GM18873 (cell line): ENCODE data around the gene MRPL37.

ENCODE experiments used
- ATAC-seq: cut with Tn5 transposase; IDR thresholded peaks from one replicate; pipeline ENCODE4 v1.9.1; 2021; ENCODE audit warnings: mild to moderate bottlenecking, moderate library complexity, moderate number of reproducible peaks; ENCODE audit not compliant: unreplicated experiment, low FRiP score

The MRPL37 gene

DNA sequence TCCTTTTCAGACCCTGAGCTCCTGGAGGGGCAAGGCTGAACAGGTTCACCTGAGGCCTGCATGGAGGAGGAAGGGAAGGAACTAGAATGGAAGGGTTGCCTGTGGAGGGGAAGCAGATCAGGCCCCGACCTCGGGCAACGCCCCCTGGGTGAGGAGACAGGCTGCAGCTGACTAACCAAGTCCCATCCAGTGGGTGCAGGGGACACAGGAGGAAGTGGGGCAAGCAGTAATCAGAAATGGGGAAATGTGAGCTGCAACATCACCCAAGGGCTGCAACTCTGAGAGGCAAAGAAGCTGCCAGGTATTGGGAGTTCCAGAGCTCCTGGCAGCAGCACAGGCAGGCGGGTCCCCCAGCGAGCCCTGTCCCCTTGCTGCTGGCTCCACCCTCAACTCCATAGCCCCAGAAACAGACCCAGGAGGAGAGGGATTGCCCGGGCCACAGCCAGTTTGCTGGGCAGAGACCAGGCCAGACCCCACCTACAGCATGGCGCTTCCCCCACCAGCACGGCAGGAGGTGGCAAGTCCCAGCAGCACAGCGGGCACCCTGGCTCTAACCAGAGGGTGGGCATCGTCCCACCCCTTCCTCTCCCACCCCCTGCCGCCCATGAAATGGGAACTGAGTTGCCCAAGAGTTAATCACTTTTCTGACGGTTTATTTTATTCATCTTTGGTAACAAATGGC is 38.5 kb downstream of the MRPL37 start:
- ATAC-seq: no peak

DNA sequence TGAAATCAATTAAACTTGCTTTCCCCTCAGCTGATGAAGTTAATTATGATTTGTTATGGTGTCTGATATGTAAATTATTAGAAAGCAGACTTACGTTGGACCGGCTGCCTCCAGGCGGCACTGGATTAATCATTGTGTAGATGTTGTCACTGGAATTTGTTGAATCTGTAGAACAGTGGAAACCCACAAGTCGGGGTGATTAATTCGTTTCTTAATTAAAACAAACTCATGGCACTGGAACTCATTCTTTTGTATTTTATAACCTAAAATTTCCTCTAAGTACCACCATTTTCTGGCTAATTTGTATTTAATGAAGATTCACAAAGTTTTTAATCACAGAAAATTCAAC is 39.0 kb downstream of the MRPL37 start:
- no peak for ATAC-seq

DNA sequence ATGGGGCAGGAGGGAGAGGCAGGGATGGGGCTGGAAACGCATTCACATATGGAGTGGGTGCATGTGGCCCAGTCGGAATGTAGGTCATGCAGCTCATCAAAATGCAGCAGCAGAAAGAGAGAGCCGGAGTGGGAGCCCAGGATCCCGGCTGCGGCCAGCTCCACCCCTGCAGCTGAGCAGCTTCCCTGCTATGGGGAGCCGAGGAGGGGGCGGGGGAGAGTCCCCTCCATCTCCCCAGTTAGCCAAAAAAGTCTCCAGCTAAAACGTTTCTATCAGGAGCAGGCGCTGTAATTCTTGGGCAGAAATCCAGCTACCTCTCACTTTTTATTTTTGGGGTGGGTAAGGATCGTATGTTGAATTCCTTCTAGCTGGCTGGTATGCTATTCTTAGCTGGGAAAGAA is 39.7 kb downstream of the MRPL37 start:
- ATAC-seq: no peak

DNA sequence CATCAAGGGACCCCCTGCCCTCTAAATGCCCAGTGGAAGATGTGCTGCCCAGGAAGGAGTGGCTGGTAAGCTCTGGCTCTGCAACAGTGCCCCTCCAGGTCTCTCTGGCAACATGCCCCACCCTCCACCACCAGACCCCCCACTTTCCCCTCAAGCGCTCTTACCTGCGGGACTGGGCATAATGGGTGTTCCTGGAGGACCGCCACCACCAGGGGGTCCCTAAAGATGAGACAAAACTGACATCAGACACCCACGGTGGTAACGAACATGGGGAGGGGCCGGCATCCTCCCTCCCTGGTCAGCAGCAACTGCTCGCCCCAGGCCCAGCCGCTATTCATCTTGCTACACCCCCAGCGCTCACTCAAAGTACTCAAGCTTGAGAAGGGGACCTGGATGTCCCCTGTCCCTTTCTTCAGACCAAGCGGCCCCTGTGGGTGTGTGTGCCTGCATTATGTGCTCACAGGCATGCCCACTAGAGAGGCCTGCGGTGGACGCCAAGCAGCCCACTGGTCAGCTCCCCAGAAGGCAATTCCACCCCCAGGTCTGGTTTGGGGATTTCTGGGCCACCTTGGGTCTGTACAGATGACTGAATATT is 40.9 kb downstream of the MRPL37 start:
- no peak for ATAC-seq

DNA sequence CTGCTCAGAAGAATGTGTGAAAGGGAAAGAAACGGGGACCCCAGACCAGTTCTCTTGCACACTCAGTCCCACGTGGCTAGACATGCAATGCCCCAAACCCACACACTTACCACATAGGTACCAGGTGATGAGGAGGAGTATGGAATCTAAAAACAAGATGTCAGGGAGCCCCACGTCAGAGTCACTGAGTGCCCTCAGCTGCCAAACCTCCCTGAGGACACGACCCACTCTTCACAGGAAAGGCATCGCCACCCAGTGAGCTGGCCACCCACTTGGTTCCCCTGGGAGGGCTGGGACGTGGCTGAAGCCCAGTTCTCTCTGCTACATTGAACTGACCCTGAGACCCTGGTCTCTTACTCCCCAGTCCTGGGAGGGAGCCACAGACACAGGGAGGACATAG is 41.4 kb downstream of the MRPL37 start:
- no peak for ATAC-seq

DNA sequence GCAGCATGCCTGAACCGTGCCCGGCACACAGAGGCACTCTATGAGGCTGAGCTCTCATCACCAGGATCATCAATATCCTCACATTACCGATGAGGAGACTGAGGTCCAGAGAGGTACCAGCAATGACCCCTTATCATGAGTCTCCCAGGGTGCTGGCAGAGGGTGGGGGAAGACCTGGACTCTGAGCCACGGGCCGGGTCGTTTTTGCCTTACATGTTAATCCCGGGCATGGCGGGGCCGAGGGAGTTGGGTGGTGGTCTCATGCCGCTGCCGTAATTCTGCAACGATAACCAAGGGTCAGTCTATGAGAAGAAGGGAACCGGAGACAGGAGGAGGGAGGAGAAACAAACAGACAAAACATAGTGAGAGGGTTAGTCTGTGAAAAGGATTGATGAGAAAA is 43.1 kb downstream of the MRPL37 start:
- no peak for ATAC-seq

DNA sequence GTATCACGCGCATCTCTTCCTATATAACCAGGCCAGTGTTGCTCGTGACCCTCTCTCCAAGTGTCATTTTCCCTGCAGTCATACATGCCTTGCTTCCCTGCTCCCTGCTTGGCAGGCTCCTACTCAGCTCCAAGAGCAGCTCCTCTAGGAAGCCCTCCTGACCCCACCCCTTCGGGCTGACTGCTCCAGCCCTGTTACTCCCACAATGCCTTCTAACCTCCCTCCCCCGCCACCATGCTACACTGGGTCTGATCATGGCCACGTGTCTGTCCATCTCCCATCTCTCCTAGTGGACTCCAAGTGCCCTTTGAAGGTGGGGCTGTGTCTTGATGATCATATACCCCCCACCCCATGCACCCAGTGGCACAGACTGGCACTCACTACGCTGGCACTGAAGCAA is 44.7 kb downstream of the MRPL37 start:
- no peak for ATAC-seq

DNA sequence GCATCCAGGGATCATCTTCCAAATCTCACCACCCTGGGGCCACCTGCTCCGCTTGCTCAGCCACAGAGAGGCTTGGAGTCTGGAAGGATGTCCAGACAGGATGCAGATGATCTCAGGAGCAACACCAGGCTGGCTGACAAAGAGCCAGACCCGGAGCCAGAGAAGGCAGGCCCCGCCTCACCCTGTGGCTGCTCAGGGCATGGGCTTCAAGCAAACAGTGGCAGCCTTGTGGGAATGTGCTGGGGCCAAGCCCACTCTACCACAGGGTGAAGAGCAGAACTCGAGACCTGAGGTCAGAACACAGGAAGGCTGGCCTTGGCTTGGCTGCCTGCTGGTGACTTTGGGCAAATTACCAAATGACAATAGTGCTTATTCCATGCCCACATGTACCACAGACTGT is 45.5 kb downstream of the MRPL37 start:
- no peak for ATAC-seq

DNA sequence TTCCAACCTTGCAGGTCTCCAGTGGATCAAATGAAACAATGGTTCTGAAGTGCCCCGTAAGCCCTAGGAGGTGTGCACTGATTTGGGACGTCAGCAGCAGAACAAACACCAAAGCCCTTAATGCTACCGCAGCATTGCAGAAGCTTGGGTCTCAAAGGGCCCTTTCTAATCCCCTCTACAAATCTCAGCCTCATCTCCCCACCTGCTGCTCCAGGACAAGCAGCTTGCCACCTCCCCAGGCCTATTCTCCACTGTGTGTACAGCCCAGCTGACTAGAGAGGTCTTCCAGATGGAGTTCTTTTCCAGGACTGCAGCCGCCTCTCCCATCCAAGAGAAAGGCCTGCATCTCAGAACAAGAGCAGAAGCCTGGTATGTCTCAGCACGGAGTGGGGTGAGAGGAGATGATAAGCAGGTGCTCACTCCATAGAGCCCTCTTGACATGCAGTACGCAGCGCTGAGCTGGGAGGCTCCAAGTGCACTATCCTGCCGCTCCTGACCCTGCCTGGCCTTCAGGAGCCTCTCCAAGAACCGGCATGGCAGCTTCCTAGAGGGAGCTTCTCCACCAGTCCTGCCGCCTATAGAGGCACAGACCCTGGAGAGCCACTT is 46.3 kb downstream of the MRPL37 start:
- ATAC-seq: no peak

DNA sequence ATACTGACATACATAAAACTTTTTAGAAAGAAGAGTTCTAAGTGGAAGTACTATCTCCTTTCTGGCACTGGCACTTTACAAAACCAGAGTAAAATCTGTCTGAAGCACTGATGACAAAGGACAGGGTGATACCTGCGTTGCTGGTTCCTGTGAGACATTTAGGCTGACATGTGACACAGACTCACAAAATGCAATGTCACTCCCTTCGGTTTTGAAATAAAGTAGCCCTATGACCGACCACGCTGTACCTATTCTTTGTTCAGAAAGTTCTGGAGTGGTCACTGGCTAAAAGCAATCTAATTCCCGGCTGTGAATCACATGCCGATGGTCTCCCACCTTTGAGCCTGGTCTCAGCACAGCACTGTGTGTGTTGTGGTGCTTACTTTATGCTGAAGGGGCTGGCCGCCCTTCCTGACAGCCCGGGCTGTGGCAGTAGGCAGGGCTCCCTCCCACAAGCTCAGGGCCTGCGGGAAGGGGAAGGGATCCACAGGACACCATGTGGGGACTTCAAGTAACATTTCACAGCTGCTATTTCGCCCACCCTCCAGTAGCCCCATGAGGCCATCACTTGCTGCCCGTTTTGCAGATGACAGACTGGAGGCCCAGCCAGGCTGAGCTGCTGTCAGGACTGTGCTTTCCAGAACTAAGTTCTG is 48.0 kb downstream of the MRPL37 start:
- no peak for ATAC-seq

DNA sequence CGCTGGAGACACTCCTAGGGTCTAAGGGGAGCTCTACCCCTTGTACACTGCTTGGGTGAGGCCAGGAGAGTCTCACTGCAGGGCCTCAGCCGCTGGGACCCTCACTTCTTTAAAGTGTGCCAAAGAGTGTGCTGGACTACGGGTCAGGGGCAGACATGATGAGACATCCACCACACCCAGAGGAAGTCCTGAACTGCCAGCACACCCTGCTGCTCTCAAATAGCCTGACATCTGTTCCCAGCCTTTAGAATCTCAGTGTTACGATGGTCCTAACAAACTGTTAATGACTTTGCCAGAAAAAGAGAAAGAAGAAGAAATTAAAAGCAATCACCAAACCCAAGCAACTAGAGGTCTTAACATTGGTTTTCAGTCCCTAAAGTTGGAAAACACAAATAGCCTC is 49.0 kb downstream of the MRPL37 start:
- no peak for ATAC-seq

DNA sequence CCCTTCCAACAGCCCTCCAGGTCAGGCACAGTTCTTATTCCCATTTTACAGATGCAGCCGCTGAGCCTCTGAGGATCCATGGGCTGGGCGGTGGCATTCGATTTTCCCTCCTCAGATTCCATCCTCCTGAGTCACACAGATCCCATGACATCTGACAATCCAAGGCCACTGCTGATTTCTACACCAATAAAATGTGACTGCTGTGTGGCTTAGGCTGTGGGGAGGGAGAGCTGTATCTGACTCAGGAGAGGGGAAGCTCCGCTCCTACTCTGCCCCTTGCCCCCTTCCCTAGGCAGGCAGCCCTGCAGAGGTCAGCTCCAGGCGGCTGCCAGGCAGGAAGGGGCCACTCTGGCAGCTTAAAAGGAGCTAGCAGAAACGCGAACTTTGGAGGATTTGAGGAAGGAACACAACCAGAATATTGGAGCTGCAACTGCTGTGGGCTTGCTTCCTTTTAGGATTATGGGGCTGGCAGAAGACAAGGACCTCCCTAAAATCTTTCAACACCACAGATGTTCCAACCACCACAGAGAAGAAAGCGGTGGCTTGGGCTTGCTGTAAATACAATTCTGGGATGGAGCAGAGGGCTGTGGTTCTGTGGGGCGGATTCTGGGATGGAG is 50.0 kb downstream of the MRPL37 start:
- no peak for ATAC-seq

DNA sequence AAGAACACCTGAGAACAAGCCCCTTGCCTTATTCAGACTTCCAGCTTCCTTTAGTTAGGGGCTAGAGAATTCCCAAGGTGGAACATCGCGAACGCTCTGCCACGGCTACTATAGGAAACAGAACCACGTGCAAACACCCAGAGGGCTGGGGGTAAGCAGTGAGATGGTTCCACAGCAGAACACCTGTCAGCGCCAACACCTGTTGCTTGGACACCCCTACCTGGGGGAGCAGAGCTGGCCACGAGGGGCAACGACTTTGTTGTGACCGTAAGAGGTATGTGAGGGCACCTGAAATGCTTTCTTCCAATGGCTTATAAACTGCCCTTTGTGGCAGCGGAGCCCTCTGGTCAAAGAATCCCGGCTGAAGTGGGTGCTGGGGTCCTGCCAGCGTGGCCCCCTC is 50.7 kb downstream of the MRPL37 start:
- no peak for ATAC-seq

DNA sequence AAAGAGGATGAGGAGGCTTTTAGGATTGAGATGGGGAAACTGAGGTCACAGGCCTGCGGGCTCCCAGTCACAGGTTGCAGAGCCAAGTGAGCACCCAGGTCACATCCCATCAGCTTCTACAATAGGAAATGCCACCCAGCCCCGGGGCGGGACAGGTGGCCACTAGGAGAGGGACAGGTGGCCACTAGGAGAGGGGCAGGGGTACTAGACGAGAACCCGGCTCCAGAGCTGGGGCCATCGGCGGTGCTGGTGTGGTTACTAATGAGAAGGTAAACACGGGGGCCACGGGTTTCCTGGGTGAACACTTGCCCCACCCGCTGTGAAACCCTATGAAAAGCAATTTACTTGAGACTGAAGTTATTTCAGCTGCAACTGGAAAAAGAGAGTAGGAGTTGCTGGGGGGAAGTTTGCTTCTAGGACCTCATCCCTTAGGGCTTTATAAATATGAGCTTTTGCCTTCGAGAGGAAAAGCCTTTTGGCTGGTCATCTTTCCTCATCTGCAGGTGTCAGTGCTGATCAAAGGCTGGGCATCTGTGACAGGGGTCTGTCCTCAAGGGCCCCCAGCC is 52.5 kb downstream of the MRPL37 start:
- no peak for ATAC-seq

DNA sequence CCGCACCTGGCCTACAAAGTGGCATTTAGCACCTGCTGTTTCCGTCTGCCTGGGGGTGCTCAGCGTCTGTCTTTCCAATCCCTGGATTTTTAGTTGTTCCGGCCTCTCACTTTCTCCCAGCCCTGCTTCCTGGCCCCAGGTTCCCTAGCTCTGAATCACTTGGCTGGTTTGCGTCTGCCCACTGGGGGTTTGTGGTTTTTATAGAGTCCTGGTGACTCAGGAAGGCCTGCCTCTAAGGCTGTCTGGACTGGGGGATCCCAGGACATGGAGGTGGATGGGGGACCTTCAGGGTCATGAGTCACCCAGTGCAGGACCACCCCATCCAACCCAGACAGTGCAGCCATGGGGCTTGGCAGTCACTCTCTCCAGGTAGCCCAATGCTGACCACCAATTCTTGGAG is 53.5 kb downstream of the MRPL37 start:
- ATAC-seq: no peak

DNA sequence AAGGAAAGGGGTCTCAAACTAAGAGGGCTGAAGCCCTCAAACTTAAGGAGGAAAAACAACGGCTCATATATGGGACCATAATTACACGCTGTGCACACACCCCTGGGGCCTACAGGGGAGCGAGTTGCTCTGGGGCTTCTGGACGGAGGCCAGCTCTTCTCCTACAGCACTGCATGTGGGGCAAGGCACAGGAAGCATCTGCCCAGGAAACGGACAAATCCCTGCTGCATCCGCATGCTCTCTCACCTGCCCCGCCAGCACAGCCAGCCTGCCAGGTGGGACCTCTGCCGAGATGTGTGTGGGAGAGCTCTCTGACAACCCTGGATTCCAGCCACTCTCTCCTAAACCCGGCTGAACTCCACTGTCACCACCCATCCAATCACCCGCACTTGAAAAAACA is 54.1 kb downstream of the MRPL37 start:
- ATAC-seq: no peak

DNA sequence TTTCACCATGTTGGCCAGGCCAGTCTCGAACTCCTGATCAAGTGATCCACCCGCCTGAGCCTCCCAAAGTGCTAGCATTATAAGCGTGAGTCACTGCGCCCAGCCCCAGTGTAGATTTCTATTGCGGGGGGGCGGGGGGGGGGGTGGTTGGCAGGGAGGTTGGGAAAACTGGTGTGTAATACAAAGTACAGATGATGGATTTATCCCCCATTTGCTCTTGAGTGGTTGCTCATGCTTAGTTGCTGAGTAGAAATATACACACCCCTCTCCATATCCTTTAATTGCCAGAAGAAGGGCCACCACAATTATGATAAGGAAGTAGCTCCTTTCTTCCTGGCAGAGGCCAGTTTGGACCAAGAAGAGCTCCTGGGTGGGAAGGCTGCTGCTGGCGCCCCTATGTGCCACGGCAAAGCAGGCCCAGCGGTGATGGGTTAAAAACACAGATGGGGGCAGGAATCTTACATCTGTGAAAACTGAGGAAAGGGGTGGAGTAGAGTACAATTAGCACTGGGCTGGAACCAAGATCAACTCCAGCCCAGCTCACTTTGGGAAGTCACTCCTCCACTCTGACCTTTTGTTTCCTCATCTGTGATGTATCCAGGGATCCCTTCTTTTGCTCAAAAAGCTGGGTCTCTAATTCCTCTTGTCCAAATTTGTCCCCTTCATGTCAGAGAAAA is 55.2 kb downstream of the MRPL37 start:
- no peak for ATAC-seq

DNA sequence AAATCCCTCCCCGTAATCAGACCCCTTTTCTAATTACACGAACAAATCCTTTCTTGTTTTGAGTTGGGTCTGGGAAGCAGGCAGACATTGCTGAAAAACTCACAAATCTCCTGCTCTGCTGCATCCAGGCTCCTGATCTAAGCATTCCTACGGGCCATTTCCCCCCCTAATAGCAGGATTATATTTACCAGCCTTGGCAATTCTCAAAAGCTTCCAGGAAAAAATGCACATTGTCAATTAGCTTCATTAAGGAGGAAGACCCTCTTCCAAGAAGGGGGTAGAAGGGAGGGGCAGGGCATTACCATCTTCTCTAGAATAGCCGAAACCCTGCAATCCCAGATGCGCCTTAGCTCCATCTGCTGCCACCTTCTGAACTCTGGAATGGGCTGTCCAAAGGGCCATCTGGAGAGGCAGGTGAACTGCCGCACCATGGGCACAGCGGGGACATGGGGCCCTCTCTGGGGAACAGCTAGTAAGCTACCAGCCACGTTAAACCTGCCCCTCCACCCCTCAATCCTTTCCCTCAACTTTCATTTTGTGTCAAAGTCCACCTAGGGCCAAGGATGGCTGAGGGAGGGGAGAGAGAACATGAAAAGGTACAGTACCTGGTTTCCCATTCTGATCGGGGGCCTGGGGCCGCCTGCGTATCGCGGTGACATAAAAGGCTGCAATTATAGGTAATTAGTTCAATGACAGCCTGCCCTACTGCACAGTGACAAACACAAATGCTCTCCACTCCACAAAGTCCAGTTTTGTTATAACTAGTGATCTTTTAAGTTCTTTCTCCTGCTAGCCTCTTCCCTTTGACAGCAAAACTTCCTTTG is 56.8 kb downstream of the MRPL37 start:
- ATAC-seq: no peak

DNA sequence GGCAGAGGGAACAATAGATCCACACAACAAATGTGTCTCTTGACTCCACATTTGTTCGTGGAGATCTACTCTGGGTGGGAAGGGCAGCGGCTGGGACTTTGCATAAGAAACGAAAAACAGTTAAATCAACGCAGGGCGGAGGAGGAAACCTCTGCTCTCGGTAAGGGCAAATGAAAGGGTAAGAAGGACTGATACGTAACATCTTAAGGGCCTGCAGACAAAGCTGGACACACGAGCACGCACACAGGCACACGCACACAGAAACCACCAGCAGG is 57.3 kb downstream of the MRPL37 start:
- ATAC-seq: no peak

DNA sequence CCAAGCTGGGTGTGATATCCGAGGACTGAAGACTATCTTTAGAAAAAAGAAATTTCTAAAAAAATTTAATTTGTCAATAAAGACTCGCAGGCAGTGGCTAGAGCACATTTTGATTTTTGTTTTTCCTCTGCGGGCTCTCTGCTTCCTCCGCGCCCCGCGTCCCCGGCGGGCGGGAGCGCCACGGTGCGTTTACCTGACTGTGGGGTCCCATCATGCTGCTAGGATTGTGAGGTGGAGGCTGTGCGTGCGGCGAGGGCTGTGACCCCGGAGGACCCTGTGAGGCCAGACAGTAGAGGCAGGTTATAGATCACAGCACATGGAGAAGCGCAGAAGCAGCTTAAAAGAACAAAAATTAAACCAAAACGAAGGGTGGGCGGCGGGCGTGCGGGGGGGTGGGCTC is 57.9 kb downstream of the MRPL37 start:
- ATAC-seq: no peak
